GM23338 (cell line): Measurements from ENCODE around the gene HCAR2. TPM values are rescaled to one million over a fixed set of nuclear protein-coding genes. Genes with fewer than 3 reads are reported as not detected.
A peak's percentile ranks its signal among the peaks of the same experiment; 100 is the strongest.
"Not testable (repeated sequence)": the region's sequence is repeated elsewhere in the genome, so short reads cannot be mapped to it uniquely, and the experiment has no call there.

Source experiments
- ATAC-seq: fragments of 200-7000 bp; cut with Tn5 transposase; 3 replicates; pipeline ENCODE4 v1.9.1; 2020
- DNase-seq: peaks from one replicate; pipeline ENCODE4 v3.0.0-alpha.2; 2015; ENCODE audit warnings: low spot score
- H2AFZ ChIP-seq: fragments of 200-600 bp; sonication (generic); 2 replicates; pipeline ENCODE4 v1.8.0; 2016; ENCODE audit warnings: antibody characterized with exemption, mild to moderate bottlenecking, moderate library complexity
- H3F3A ChIP-seq: fragments of 200-600 bp; sonication (generic); replicated peaks from 2 replicates; pipeline ENCODE4 v1.8.0; 2017; ENCODE audit warnings: antibody characterized with exemption, mixed run types, low read depth
- H3K27ac ChIP-seq: fragments of 200-600 bp; sonication (generic); 2 replicates; pipeline ENCODE4 v1.6.1; 2016; ENCODE audit warnings: low read depth
- H3K27me3 ChIP-seq: fragments of 200-600 bp; sonication (generic); 2 replicates; pipeline ENCODE4 v1.8.0; 2016; ENCODE audit warnings: mild to moderate bottlenecking, mixed run types, moderate library complexity; ENCODE audit not compliant: insufficient read depth
- H3K36me3 ChIP-seq: fragments of 200-600 bp; sonication (generic); 2 replicates; pipeline ENCODE4 v1.8.0; 2016; ENCODE audit warnings: mild to moderate bottlenecking; ENCODE audit not compliant: insufficient read depth
- H3K4me1 ChIP-seq: fragments of 200-600 bp; sonication (generic); 2 replicates; pipeline ENCODE4 v1.8.0; 2016; ENCODE audit warnings: mild to moderate bottlenecking, moderate library complexity; ENCODE audit not compliant: insufficient read depth
- H3K4me2 ChIP-seq: fragments of 200-600 bp; sonication (generic); 2 replicates; pipeline ENCODE4 v1.7.1; 2017; ENCODE audit warnings: mixed run types
- H3K4me3 ChIP-seq: fragments of 200-600 bp; sonication (generic); 2 replicates; pipeline ENCODE4 v1.6.1; 2016; ENCODE audit warnings: mixed run types
- H3K79me2 ChIP-seq: fragments of 200-600 bp; sonication (generic); replicated peaks from 2 replicates; pipeline ENCODE4 v1.8.0; 2017; ENCODE audit warnings: mild to moderate bottlenecking; ENCODE audit not compliant: insufficient read depth
- H3K9me2 ChIP-seq: fragments of 200-600 bp; sonication (generic); 2 replicates; pipeline ENCODE4 v1.8.0; 2017; ENCODE audit not compliant: insufficient read depth
- H4K20me1 ChIP-seq: fragments of 200-600 bp; sonication (generic); replicated peaks from 2 replicates; pipeline ENCODE4 v1.8.0; 2017; ENCODE audit warnings: mild to moderate bottlenecking; ENCODE audit not compliant: insufficient read depth
- H3K27ac Mint-ChIP-seq: 2 replicates; pipeline ENCODE4 v1.8.0; 2020; ENCODE audit warnings: inconsistent platforms, mild to moderate bottlenecking, moderate library complexity, mixed read lengths
- H3K27me3 Mint-ChIP-seq: 3 replicates; pipeline ENCODE4 v1.8.0; 2022; ENCODE audit warnings: low read depth, mild to moderate bottlenecking, moderate library complexity, mixed read lengths, inconsistent platforms; ENCODE audit not compliant: insufficient read depth, poor library complexity
- H3K36me3 Mint-ChIP-seq: 3 replicates; pipeline ENCODE4 v1.8.0; 2021; ENCODE audit warnings: low read depth, mild to moderate bottlenecking, inconsistent platforms, moderate library complexity, mixed read lengths
- H3K4me1 Mint-ChIP-seq: 3 replicates; pipeline ENCODE4 v1.8.0; 2020; ENCODE audit warnings: mild to moderate bottlenecking, inconsistent platforms, mixed read lengths
- H3K4me3 Mint-ChIP-seq: 3 replicates; pipeline ENCODE4 v1.8.0; 2021; ENCODE audit warnings: moderate library complexity, mild to moderate bottlenecking, inconsistent platforms, mixed read lengths
- H3K9me3 Mint-ChIP-seq: 3 replicates; pipeline ENCODE4 v1.8.0; 2020; ENCODE audit warnings: moderate library complexity, mild to moderate bottlenecking, inconsistent platforms, mixed read lengths
- CTCF ChIP-seq, 2 experiments: fragments of 200-600 bp in 1 of 2; sonication (generic) in 1 of 2; conservative IDR thresholded peaks; 2 replicates each; pipeline versions ENCODE4 v1.5.1 to v1.6.1; 2016 to 2017; ENCODE audit warnings: antibody characterized with exemption in 2 of 2, low read depth in 2 of 2, mild to moderate bottlenecking in 2 of 2, moderate library complexity in 1 of 2
- ETS1 ChIP-seq: IDR thresholded peaks from 2 replicates; pipeline ENCODE4 v1.6.1; 2016; ENCODE audit warnings: antibody characterized with exemption
- EZH2 ChIP-seq: fragments of 200-600 bp; sonication (generic); IDR thresholded peaks from one replicate; pipeline ENCODE4 v1.8.0; 2017; ENCODE audit warnings: antibody characterized with exemption, mild to moderate bottlenecking, low read depth; ENCODE audit not compliant: unreplicated experiment
- EZH2phosphoT487 ChIP-seq: fragments of 200-600 bp; sonication (generic); IDR thresholded peaks from one replicate; pipeline ENCODE4 v1.8.1; 2018; ENCODE audit warnings: antibody characterized with exemption; ENCODE audit not compliant: unreplicated experiment
- JUNB ChIP-seq: IDR thresholded peaks from one replicate; pipeline ENCODE4 v1.6.1; 2016; ENCODE audit warnings: antibody characterized with exemption; ENCODE audit not compliant: unreplicated experiment
- NANOG ChIP-seq: IDR thresholded peaks from 2 replicates; pipeline ENCODE4 v1.6.1; 2016; ENCODE audit warnings: antibody characterized with exemption, borderline replicate concordance
- REST ChIP-seq: IDR thresholded peaks from one replicate; pipeline ENCODE4 v1.6.1; 2018; ENCODE audit warnings: antibody characterized with exemption; ENCODE audit not compliant: unreplicated experiment
- STAT1 ChIP-seq: IDR thresholded peaks from one replicate; pipeline ENCODE4 v1.6.1; 2016; ENCODE audit warnings: antibody characterized with exemption; ENCODE audit not compliant: unreplicated experiment
- ZNF331 ChIP-seq: fragments of 250-450 bp; sonication (Bioruptor Pico); IDR thresholded peaks from 2 replicates; pipeline ENCODE4 v1.5.0; 2020; ENCODE audit warnings: low read depth, mild to moderate bottlenecking, moderate library complexity
- polyA plus RNA-seq: library from polyadenylated mRNA; unstranded; fragments of >200 nt; fragmentation: Nextera tagmentation; extraction: Ambion mirVana; gene quantifications from 2 replicates; pipeline ENCODE4 v1.2.1, GENCODE V29; 2016
- total RNA-seq: library from RNA; depleted of rRNA; stranded (reverse); fragments of >200 nt; shearing (Covaris generic); gene quantifications from 2 replicates; pipeline ENCODE4 v1.2.3, GENCODE V29; 2014

Gene HCAR2
- total and polyA plus RNA-seq, 2 experiments from 2014 or later: not detected

- not testable (repeated sequence) for H4K20me1 ChIP-seq
Observed at GRCh38 chr12:122676015-122676414, 27.1 kb downstream of the HCAR2 start.

GRCh38 chr12:122672515-122672914 lies 30.6 kb downstream of the HCAR2 start:
- no peaks in the 10 kb centered on the region for H3F3A ChIP-seq
- H3K4me1 ChIP-seq: peaks cover 7% of the 10 kb centered on the region; the same call in 1 of the 2 replicates
- no peaks in the 10 kb centered on the region for H3K27me3 ChIP-seq
- peak; percentile 18 for DNase-seq
- H3K27ac ChIP-seq: no peak overlapping the region
- H3K79me2 ChIP-seq: no peaks in the 10 kb centered on the region
- peaks cover 10% of the 10 kb centered on the region for H3K27me3 Mint-ChIP-seq
- H3K4me1 Mint-ChIP-seq: peaks cover 6% of the 10 kb centered on the region
- peak overlapping the region; percentile 90 for H2AFZ ChIP-seq
- no peaks in the 10 kb centered on the region for H3K36me3 ChIP-seq
- ATAC-seq: peak; percentile 81
- H3K4me2 ChIP-seq: peak overlapping the region; percentile 45; the same call in 1 of the 2 replicates
- peaks cover 4% of the 10 kb centered on the region; the same call in 1 of the 3 replicates for H3K36me3 Mint-ChIP-seq
- TF ChIP-seq EZH2phosphoT487 (no peak), STAT1 (no peak), CTCF (conservative IDR thresholded peaks at IDR 0.05; ENCODE audit: low read depth in 2 of 2) (no peak), JUNB (no peak), REST (no peak), NANOG (no peak), ETS1 (no peak), EZH2 (no peak), ZNF331 (CRISPR knock-in tag) (no peak)
- H3K9me3 Mint-ChIP-seq: peaks cover 4% of the 10 kb centered on the region; the same call in 1 of the 3 replicates
- no peaks in the 10 kb centered on the region for H3K9me2 ChIP-seq
- no peak overlapping the region for H3K4me3 ChIP-seq
- no peak overlapping the region for H3K4me3 Mint-ChIP-seq
- H4K20me1 ChIP-seq: no peaks in the 10 kb centered on the region
- 0 out of 2 replicates have a peak overlapping the region, but pooled peaks have one; percentile 5 for H3K27ac Mint-ChIP-seq

More at GRCh38 chr12:122676015-122676414, 27.1 kb downstream of the HCAR2 start:
- not testable (repeated sequence) for DNase-seq, H3K4me1 ChIP-seq, H3F3A ChIP-seq, H3K4me3 Mint-ChIP-seq, H3K27ac Mint-ChIP-seq, H3K4me3 ChIP-seq, H3K9me3 Mint-ChIP-seq, H3K79me2 ChIP-seq, H2AFZ ChIP-seq, H3K4me2 ChIP-seq, H3K27me3 Mint-ChIP-seq, H3K9me2 ChIP-seq, H3K27ac ChIP-seq, H3K36me3 Mint-ChIP-seq, H3K4me1 Mint-ChIP-seq, ATAC-seq, H3K36me3 ChIP-seq, H3K27me3 ChIP-seq
